ENCODE measurements around the gene FAM131A.

Gene FAM131A

GRCh38 chr3:184322731-184323487 lies 14.5 kb upstream of the FAM131A start:
- H3K27me3 ChIP-seq (ENCODE audit: control insufficient read depth, insufficient read depth, low read length) = no peaks in the 10 kb centered on the region
- peaks cover 60% of the 10 kb centered on the region for H3K36me3 ChIP-seq (ENCODE audit: control insufficient read depth, insufficient read depth, low read length)
- H3K9me3 ChIP-seq (ENCODE audit: control insufficient read depth, low read length) = no peaks in the 10 kb centered on the region
- no peak overlapping the region for H3K9ac ChIP-seq (ENCODE audit: low read length)
- no peak overlapping the region for H3K4me3 ChIP-seq (ENCODE audit: low read length)
- H3K4me1 ChIP-seq (ENCODE audit: control insufficient read depth, insufficient read depth, low read length) = peaks cover 22% of the 10 kb centered on the region

GRCh38 chr3:184323696-184324095 lies 13.7 kb upstream of the FAM131A start:
- Histone ChIP-seq H3K27me3 (ENCODE audit: control insufficient read depth, insufficient read depth, low read length) (no peaks in the 10 kb centered on the region), H3K36me3 (ENCODE audit: control insufficient read depth, insufficient read depth, low read length) (peaks cover 68% of the 10 kb centered on the region), H3K4me3 (ENCODE audit: low read length) (no peak overlapping the region), H3K9me3 (ENCODE audit: control insufficient read depth, low read length) (no peaks in the 10 kb centered on the region), H3K9ac (ENCODE audit: low read length) (no peak overlapping the region), H3K4me1 (ENCODE audit: control insufficient read depth, insufficient read depth, low read length) (peaks cover 20% of the 10 kb centered on the region)

GRCh38 chr3:184325269-184325668 lies 12.1 kb upstream of the FAM131A start:
- peaks cover 6% of the 10 kb centered on the region for H3K4me1 ChIP-seq (ENCODE audit: control insufficient read depth, insufficient read depth, low read length)

GRCh38 chr3:184325715-184326369 lies 11.6 kb upstream of the FAM131A start:
- Histone ChIP-seq H3K36me3 (ENCODE audit: control insufficient read depth, insufficient read depth, low read length) (peaks cover 65% of the 10 kb centered on the region), H3K4me3 (ENCODE audit: low read length) (no peak overlapping the region), H3K9me3 (ENCODE audit: control insufficient read depth, low read length) (no peaks in the 10 kb centered on the region), H3K4me1 (ENCODE audit: control insufficient read depth, insufficient read depth, low read length) (peaks cover under 1% of the 10 kb centered on the region), H3K27me3 (ENCODE audit: control insufficient read depth, insufficient read depth, low read length) (no peaks in the 10 kb centered on the region), H3K9ac (ENCODE audit: low read length) (no peak overlapping the region)

More at GRCh38 chr3:184325269-184325668, 12.1 kb upstream of the FAM131A start:
- peaks cover 70% of the 10 kb centered on the region for H3K36me3 ChIP-seq (ENCODE audit: control insufficient read depth, insufficient read depth, low read length)
- H3K27me3 ChIP-seq (ENCODE audit: control insufficient read depth, insufficient read depth, low read length) = no peaks in the 10 kb centered on the region
- no peak overlapping the region for H3K9ac ChIP-seq (ENCODE audit: low read length)
- no peaks in the 10 kb centered on the region for H3K9me3 ChIP-seq (ENCODE audit: control insufficient read depth, low read length)
- H3K4me3 ChIP-seq (ENCODE audit: low read length) = no peak overlapping the region

- peaks cover 64% of the 10 kb centered on the region for H3K36me3 ChIP-seq (ENCODE audit: control insufficient read depth, insufficient read depth, low read length)
- H3K4me1 ChIP-seq (ENCODE audit: control insufficient read depth, insufficient read depth, low read length) = no peaks in the 10 kb centered on the region
- no peaks in the 10 kb centered on the region for H3K9me3 ChIP-seq (ENCODE audit: control insufficient read depth, low read length)
- H3K27me3 ChIP-seq (ENCODE audit: control insufficient read depth, insufficient read depth, low read length) = no peaks in the 10 kb centered on the region
- H3K9ac ChIP-seq (ENCODE audit: low read length) = no peak overlapping the region
- no peak overlapping the region for H3K4me3 ChIP-seq (ENCODE audit: low read length)
Measured at GRCh38 chr3:184327171-184327570, 10.2 kb upstream of the FAM131A start.

- Histone ChIP-seq H3K9ac (ENCODE audit: low read length) (no peak overlapping the region), H3K27me3 (ENCODE audit: control insufficient read depth, insufficient read depth, low read length) (no peaks in the 10 kb centered on the region), H3K9me3 (ENCODE audit: control insufficient read depth, low read length) (no peaks in the 10 kb centered on the region), H3K36me3 (ENCODE audit: control insufficient read depth, insufficient read depth, low read length) (peaks cover 51% of the 10 kb centered on the region), H3K4me1 (ENCODE audit: control insufficient read depth, insufficient read depth, low read length) (no peaks in the 10 kb centered on the region), H3K4me3 (ENCODE audit: low read length) (no peak overlapping the region)
Measured at GRCh38 chr3:184328516-184328915, 8.9 kb upstream of the FAM131A start.

GRCh38 chr3:184332370-184333090 lies 4.9 kb upstream of the FAM131A start:
- peaks cover 16% of the 10 kb centered on the region for H3K4me1 ChIP-seq (ENCODE audit: control insufficient read depth, insufficient read depth, low read length)
- H3K36me3 ChIP-seq (ENCODE audit: control insufficient read depth, insufficient read depth, low read length) = peaks cover 34% of the 10 kb centered on the region
- H3K4me3 ChIP-seq (ENCODE audit: low read length) = no peak overlapping the region
- H3K27me3 ChIP-seq (ENCODE audit: control insufficient read depth, insufficient read depth, low read length) = no peaks in the 10 kb centered on the region
- H3K9me3 ChIP-seq (ENCODE audit: control insufficient read depth, low read length) = no peaks in the 10 kb centered on the region
- no peak overlapping the region for H3K9ac ChIP-seq (ENCODE audit: low read length)

GRCh38 chr3:184333190-184333589 lies 4.2 kb upstream of the FAM131A start:
- Histone ChIP-seq H3K36me3 (ENCODE audit: control insufficient read depth, insufficient read depth, low read length) (peaks cover 28% of the 10 kb centered on the region), H3K9ac (ENCODE audit: low read length) (no peak overlapping the region), H3K4me3 (ENCODE audit: low read length) (no peak overlapping the region), H3K4me1 (ENCODE audit: control insufficient read depth, insufficient read depth, low read length) (peaks cover 19% of the 10 kb centered on the region), H3K27me3 (ENCODE audit: control insufficient read depth, insufficient read depth, low read length) (no peaks in the 10 kb centered on the region), H3K9me3 (ENCODE audit: control insufficient read depth, low read length) (no peaks in the 10 kb centered on the region)

GRCh38 chr3:184333700-184334099 lies 3.7 kb upstream of the FAM131A start:
- Histone ChIP-seq H3K9ac (ENCODE audit: low read length) (no peak overlapping the region), H3K27me3 (ENCODE audit: control insufficient read depth, insufficient read depth, low read length) (no peaks in the 10 kb centered on the region), H3K4me3 (ENCODE audit: low read length) (no peak overlapping the region), H3K36me3 (ENCODE audit: control insufficient read depth, insufficient read depth, low read length) (peaks cover 23% of the 10 kb centered on the region), H3K4me1 (ENCODE audit: control insufficient read depth, insufficient read depth, low read length) (peaks cover 22% of the 10 kb centered on the region), H3K9me3 (ENCODE audit: control insufficient read depth, low read length) (no peaks in the 10 kb centered on the region)

GRCh38 chr3:184334470-184335158 lies 2.8 kb upstream of the FAM131A start:
- H3K27me3 ChIP-seq (ENCODE audit: control insufficient read depth, insufficient read depth, low read length) = no peaks in the 10 kb centered on the region
- H3K9me3 ChIP-seq (ENCODE audit: control insufficient read depth, low read length) = no peaks in the 10 kb centered on the region
- H3K9ac ChIP-seq (ENCODE audit: low read length) = no peak overlapping the region
- peaks cover 19% of the 10 kb centered on the region for H3K36me3 ChIP-seq (ENCODE audit: control insufficient read depth, insufficient read depth, low read length)
- no peak overlapping the region for H3K4me3 ChIP-seq (ENCODE audit: low read length)
- H3K4me1 ChIP-seq (ENCODE audit: control insufficient read depth, insufficient read depth, low read length) = peaks cover 22% of the 10 kb centered on the region

- H3K9ac ChIP-seq (ENCODE audit: low read length) = peak overlapping the region; percentile 71
- H3K4me1 ChIP-seq (ENCODE audit: control insufficient read depth, insufficient read depth, low read length) = peaks cover 22% of the 10 kb centered on the region
- no peaks in the 10 kb centered on the region for H3K27me3 ChIP-seq (ENCODE audit: control insufficient read depth, insufficient read depth, low read length)
- H3K4me3 ChIP-seq (ENCODE audit: low read length) = peak overlapping the region; percentile 48
- no peaks in the 10 kb centered on the region for H3K9me3 ChIP-seq (ENCODE audit: control insufficient read depth, low read length)
- peaks cover 19% of the 10 kb centered on the region for H3K36me3 ChIP-seq (ENCODE audit: control insufficient read depth, insufficient read depth, low read length)
Measured at GRCh38 chr3:184335291-184335660, 2.1 kb upstream of the FAM131A start.

All from mucosa of stomach (tissue), 1 donor.